ENCODE data around the gene KRTAP5-10.
"Not testable (repeated sequence)": the region's sequence is repeated elsewhere in the genome, so short reads cannot be mapped to it uniquely, and the experiment has no call there.

The KRTAP5-10 gene

DNA sequence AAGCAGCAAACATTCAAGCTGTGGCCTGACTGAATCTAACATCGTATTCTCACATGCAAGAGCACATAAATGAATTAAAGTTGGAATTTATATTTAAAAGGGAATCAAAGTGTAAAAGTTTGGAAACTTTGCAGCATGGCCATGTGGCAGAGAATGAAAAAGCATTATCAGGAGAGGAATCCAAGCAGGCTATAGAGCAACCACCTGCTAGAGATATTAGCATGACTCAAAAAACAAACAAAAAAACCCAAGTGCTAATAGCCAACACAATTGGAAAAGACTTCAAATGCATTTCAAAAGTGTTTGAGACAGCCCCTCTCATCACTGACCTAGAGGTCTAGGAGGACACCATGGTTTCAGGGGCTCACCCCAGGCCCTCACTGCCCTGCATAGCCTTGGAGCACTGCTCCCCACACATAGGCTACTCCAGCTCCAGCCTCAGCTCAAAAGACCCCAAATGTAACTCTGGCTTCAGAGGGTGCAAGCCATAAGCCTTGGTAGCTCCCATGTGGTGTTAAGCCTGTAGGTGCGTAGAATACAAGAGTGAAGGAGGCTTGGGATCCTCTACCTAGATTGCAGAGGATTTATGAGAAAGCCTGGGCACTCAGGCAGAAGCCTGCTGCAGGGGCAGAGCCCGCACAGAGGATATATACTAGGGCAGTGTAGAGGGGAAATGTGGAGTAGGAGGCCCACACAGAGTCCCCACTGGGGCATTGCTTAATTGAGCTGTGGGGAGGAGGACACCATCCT, 40.0 kb upstream of the KRTAP5-10 start:
- Histone ChIP-seq H3K36me3 (ENCODE audit: low read length) (no peaks in the 10 kb centered on the region), H3K9me2 (replicated peaks; ENCODE audit: insufficient read depth, low read length) (no peaks in the 10 kb centered on the region), H3K9me3 (ENCODE audit: insufficient read depth, low read length) (no peaks in the 10 kb centered on the region), H3K4me2 (ENCODE audit: low read depth, low read length, poor library complexity, severe bottlenecking) (no peak overlapping the region), H3K79me2 (ENCODE audit: insufficient read depth, low read length) (no peaks in the 10 kb centered on the region), H3K27me3 (ENCODE audit: low read length) (no peaks in the 10 kb centered on the region), H3K27ac (ENCODE audit: low read depth, low read length) (no peak overlapping the region), H2AFZ (ENCODE audit: low read depth, low read length, severe bottlenecking) (no peak overlapping the region), H4K20me1 (ENCODE audit: low read depth, low read length) (no peaks in the 10 kb centered on the region), H3K9ac (ENCODE audit: low read length) (no peak overlapping the region), H3K4me3 (ENCODE audit: insufficient read depth, low read length, poor library complexity, severe bottlenecking) (no peak overlapping the region), H3F3A (ENCODE audit: insufficient read depth) (no peaks in the 10 kb centered on the region)
- no peak for TF ChIP-seq EZH2phosphoT487 (conservative IDR thresholded peaks at IDR 0.05; ENCODE audit: low read length)
- TF ChIP-seq, protein P1, sequence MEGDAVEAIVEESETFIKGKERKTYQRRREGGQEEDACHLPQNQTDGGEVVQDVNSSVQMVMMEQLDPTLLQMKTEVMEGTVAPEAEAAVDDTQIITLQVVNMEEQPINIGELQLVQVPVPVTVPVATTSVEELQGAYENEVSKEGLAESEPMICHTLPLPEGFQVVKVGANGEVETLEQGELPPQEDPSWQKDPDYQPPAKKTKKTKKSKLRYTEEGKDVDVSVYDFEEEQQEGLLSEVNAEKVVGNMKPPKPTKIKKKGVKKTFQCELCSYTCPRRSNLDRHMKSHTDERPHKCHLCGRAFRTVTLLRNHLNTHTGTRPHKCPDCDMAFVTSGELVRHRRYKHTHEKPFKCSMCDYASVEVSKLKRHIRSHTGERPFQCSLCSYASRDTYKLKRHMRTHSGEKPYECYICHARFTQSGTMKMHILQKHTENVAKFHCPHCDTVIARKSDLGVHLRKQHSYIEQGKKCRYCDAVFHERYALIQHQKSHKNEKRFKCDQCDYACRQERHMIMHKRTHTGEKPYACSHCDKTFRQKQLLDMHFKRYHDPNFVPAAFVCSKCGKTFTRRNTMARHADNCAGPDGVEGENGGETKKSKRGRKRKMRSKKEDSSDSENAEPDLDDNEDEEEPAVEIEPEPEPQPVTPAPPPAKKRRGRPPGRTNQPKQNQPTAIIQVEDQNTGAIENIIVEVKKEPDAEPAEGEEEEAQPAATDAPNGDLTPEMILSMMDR (IDR thresholded peaks at IDR 0.05; ENCODE audit: insufficient read depth, low read length, poor library complexity, severe bottlenecking) = no peak

DNA sequence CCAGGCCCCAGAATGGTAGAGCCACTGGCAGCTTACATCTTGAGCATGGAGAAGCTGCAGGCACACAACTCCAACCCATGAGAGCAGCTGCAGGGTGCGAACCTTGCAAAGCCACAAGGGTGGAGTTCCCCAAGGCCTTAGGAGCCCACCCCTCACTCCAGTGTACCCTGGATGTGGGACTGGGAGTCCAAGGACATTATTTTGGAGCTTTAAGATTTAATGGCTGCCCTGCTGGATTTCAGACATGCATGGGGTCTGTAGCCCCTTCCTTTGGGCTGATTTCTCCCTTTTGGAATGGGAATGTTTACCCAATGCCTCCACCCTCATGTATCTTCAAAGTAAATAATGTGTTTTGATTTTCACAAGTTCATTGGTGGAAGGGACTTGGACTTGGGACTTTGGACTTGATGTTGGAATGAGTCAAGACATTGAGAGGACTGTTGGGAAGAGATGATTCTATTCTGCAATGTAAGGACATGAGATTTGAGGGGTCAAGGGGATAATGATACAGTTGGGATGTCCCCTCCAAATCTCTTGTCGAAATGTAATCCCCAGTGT, 39.3 kb upstream of the KRTAP5-10 start:
- Histone ChIP-seq H3K27ac (ENCODE audit: low read depth, low read length) (no peak overlapping the region), H3F3A (ENCODE audit: insufficient read depth) (no peaks in the 10 kb centered on the region), H3K9me3 (ENCODE audit: insufficient read depth, low read length) (no peaks in the 10 kb centered on the region), H3K36me3 (ENCODE audit: low read length) (no peaks in the 10 kb centered on the region), H3K9ac (ENCODE audit: low read length) (no peak overlapping the region), H3K9me2 (replicated peaks; ENCODE audit: insufficient read depth, low read length) (no peaks in the 10 kb centered on the region), H3K79me2 (ENCODE audit: insufficient read depth, low read length) (no peaks in the 10 kb centered on the region), H3K4me3 (ENCODE audit: insufficient read depth, low read length, poor library complexity, severe bottlenecking) (no peak overlapping the region), H2AFZ (ENCODE audit: low read depth, low read length, severe bottlenecking) (no peak overlapping the region), H3K4me2 (ENCODE audit: low read depth, low read length, poor library complexity, severe bottlenecking) (no peak overlapping the region), H4K20me1 (ENCODE audit: low read depth, low read length) (no peaks in the 10 kb centered on the region), H3K27me3 (ENCODE audit: low read length) (no peaks in the 10 kb centered on the region)
- TF ChIP-seq, protein P1 (IDR thresholded peaks at IDR 0.05; ENCODE audit: insufficient read depth, low read length, poor library complexity, severe bottlenecking) = no peak
- no peak for TF ChIP-seq EZH2phosphoT487 (conservative IDR thresholded peaks at IDR 0.05; ENCODE audit: low read length)

DNA sequence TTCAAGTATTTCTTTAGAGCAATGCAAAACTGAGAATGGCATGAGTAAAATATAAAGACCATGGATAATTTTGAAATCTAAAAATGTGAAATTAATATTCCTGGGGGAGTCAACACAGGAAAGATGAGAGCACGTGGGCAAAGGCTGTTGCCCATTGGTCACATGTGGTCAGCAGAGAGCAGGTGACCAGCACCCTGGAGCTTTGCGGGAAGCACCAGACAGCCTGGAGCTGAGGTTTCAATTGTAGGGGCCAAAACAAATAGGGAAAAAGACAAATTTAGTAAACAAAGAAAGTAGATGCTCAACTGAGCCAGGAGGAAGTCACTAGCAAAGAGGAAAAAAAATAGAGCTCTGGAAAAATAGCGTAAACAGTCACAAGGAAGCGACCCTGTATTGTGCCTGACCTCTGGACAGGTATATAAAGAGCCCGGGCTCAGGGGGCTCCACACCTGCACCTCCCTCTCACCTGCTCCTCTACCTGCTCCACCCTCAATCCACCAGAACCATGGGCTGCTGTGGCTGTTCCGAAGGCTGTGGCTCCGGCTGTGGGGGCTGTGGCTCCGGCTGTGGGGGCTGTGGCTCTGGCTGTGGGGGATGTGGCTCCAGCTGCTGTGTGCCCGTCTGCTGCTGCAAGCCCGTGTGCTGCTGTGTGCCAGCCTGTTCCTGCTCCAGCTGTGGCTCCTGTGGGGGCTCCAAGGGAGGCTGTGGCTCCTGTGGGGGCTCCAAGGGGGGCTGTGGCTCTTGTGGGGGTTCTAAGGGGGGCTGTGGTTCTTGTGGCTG, 38.4 kb upstream of the KRTAP5-10 start, which contains the start of gene KRTAP5-7:
TSS of gene KRTAP5-7 (plus strand) at position 472 of the 780 bp plus-strand sequence. CDS start at position 506, 34 bp downstream.
- H3K9me2 ChIP-seq (replicated peaks; ENCODE audit: insufficient read depth, low read length); H3K4me3 ChIP-seq (ENCODE audit: insufficient read depth, low read length, poor library complexity, severe bottlenecking); H3F3A ChIP-seq (ENCODE audit: insufficient read depth); H3K27ac ChIP-seq (ENCODE audit: low read depth, low read length); H3K27me3 ChIP-seq (ENCODE audit: low read length); H3K36me3 ChIP-seq (ENCODE audit: low read length); H3K4me2 ChIP-seq (ENCODE audit: low read depth, low read length, poor library complexity, severe bottlenecking); H2AFZ ChIP-seq (ENCODE audit: low read depth, low read length, severe bottlenecking); H3K9ac ChIP-seq (ENCODE audit: low read length); H4K20me1 ChIP-seq (ENCODE audit: low read depth, low read length); H3K79me2 ChIP-seq (ENCODE audit: insufficient read depth, low read length); H3K9me3 ChIP-seq (ENCODE audit: insufficient read depth, low read length): not testable (repeated sequence)

Measured in SU-DHL-6 (cell line).